AG09309 (cell line): ENCODE results near the gene ABHD12B.
"Not testable (repeated sequence)": the region's sequence is repeated elsewhere in the genome, so short reads cannot be mapped to it uniquely, and the experiment has no call there.

Source experiments
- DNase-seq: peaks from one replicate; pipeline ENCODE4 v3.0.0-alpha.2; 2010; ENCODE audit warnings: low read depth
- H3K4me3 ChIP-seq: 2 replicates; pipeline ENCODE4 v1.5.1; 2011; ENCODE audit warnings: mild to moderate bottlenecking, low read depth, low read length, moderate library complexity; ENCODE audit not compliant: control insufficient read depth
- CTCF ChIP-seq: IDR thresholded peaks from 2 replicates; pipeline ENCODE4 v1.5.1; 2011; ENCODE audit warnings: mild to moderate bottlenecking, low read depth, low read length, inconsistent platforms; ENCODE audit not compliant: insufficient read depth, control insufficient read depth; ENCODE audit errors: missing control alignments

ABHD12B gene

GRCh38 chr14:50882932-50883826 is 11.3 kb downstream of the ABHD12B start:
- DNase-seq: no peak
- no peak for TF ChIP-seq CTCF
- no peak overlapping the region for H3K4me3 ChIP-seq

- DNase-seq: no peak
- TF ChIP-seq CTCF: no peak
Observed at GRCh38 chr14:50883827-50884197, 12.0 kb downstream of the ABHD12B start.

GRCh38 chr14:50887476-50887875 is 15.6 kb downstream of the ABHD12B start:
- DNase-seq: no peak
- H3K4me3 ChIP-seq: no peak overlapping the region
- TF ChIP-seq CTCF: no peak

More at GRCh38 chr14:50883827-50884197, 12.0 kb downstream of the ABHD12B start:
- H3K4me3 ChIP-seq: no peak overlapping the region

GRCh38 chr14:50892255-50892654 is 20.4 kb downstream of the ABHD12B start:
- TF ChIP-seq CTCF: no peak
- no peak for DNase-seq
- no peak overlapping the region for H3K4me3 ChIP-seq

GRCh38 chr14:50896421-50896820 is 24.6 kb downstream of the ABHD12B start:
- not testable (repeated sequence) for DNase-seq, H3K4me3 ChIP-seq

- DNase-seq, H3K4me3 ChIP-seq: not testable (repeated sequence)
Observed at GRCh38 chr14:50897005-50897404, 25.2 kb downstream of the ABHD12B start.

- no peak overlapping the region for H3K4me3 ChIP-seq
- TF ChIP-seq CTCF: no peak
- no peak for DNase-seq
Observed at GRCh38 chr14:50897658-50898175, 25.9 kb downstream of the ABHD12B start.

- H3K4me3 ChIP-seq: no peak overlapping the region
- no peak for TF ChIP-seq CTCF
- no peak for DNase-seq
Observed at GRCh38 chr14:50901361-50901760, 29.5 kb downstream of the ABHD12B start.
